Heart left ventricle (tissue), 13 donors: ENCODE data around the gene PFDN6.
A peak's percentile ranks its signal among the peaks of the same experiment; 100 is the strongest.

Experiments used
- POLR2A ChIP-seq, 2 donors: fragments of 450-650 bp; IDR thresholded peaks; one replicate each; pipeline ENCODE4 v1.6.1; 2017; ENCODE audit warnings: antibody characterized with exemption in 2 of 2, mild to moderate bottlenecking in 2 of 2, moderate library complexity in 2 of 2
- TF ChIP-seq, protein P1 (sequence below), 12 donors: fragments of 200-600 bp; sonication (generic) in 4 of 12; IDR thresholded peaks; one replicate each; pipeline versions ENCODE4 v1.5.0 to v1.8.0; 2018 to 2022; ENCODE audit warnings: antibody characterized with exemption in 12 of 12, mild to moderate bottlenecking in 5 of 12
- donor health status: ischemic (EF 13 %, LVEDD 7.1; RV severe dilation, severe dysfunction).
- donor health status: DM: no; HTN: yes; CAD: no.
- donor health status: DM: no; HTN: no; CAD: no.
- donor health status: ischemic (EF 25% LVEDD 6.9; RV normal size, moderate dysfunction).
- donor health status: ischemic (EF 25% LVEDD 5.7; RV mildly dilated, moderate dysfunction).
- donor health status: ischemic (EF 35%, LVEDD 5.7; RV mildly dilated, moderate dysfunction).
- donor health status: nonischemic (EF 11% LVEDD 7.7; RV severe dilation, severe dysfunction).
- donor health status: DM: yes; HTN: yes; CAD: no.
- donor health status: PGD.
- donor health status: ischemic (EF 29% LVEDD 5.4; RV normal size, mild dysfunction).
- donor health status: nonischemic (EF 23%, LVEDD 6.1; RV moderate dilation, normal function).

GRCh38 chr6:33248932-33249731 is 40.3 kb upstream of the PFDN6 start:
- TF ChIP-seq, protein P1, sequence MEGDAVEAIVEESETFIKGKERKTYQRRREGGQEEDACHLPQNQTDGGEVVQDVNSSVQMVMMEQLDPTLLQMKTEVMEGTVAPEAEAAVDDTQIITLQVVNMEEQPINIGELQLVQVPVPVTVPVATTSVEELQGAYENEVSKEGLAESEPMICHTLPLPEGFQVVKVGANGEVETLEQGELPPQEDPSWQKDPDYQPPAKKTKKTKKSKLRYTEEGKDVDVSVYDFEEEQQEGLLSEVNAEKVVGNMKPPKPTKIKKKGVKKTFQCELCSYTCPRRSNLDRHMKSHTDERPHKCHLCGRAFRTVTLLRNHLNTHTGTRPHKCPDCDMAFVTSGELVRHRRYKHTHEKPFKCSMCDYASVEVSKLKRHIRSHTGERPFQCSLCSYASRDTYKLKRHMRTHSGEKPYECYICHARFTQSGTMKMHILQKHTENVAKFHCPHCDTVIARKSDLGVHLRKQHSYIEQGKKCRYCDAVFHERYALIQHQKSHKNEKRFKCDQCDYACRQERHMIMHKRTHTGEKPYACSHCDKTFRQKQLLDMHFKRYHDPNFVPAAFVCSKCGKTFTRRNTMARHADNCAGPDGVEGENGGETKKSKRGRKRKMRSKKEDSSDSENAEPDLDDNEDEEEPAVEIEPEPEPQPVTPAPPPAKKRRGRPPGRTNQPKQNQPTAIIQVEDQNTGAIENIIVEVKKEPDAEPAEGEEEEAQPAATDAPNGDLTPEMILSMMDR (IDR thresholded peaks at IDR 0.05), result peak in 7 of 12 donors; percentile 17 to 59 (median 30)
- TF ChIP-seq POLR2A (IDR thresholded peaks at IDR 0.05), result peak in 1 of 2 donors; percentile 80
